HG02840 (cell line): Measurements from ENCODE around the gene LYPD5.
"Not testable (repeated sequence)": the region's sequence is repeated elsewhere in the genome, so short reads cannot be mapped to it uniquely, and the experiment has no call there.

ENCODE experiments used
- ATAC-seq: cut with Tn5 transposase; IDR thresholded peaks from one replicate; pipeline ENCODE4 v1.9.1; 2021; ENCODE audit warnings: mild to moderate bottlenecking, moderate library complexity, moderate number of reproducible peaks; ENCODE audit not compliant: unreplicated experiment, low FRiP score

LYPD5 gene

DNA sequence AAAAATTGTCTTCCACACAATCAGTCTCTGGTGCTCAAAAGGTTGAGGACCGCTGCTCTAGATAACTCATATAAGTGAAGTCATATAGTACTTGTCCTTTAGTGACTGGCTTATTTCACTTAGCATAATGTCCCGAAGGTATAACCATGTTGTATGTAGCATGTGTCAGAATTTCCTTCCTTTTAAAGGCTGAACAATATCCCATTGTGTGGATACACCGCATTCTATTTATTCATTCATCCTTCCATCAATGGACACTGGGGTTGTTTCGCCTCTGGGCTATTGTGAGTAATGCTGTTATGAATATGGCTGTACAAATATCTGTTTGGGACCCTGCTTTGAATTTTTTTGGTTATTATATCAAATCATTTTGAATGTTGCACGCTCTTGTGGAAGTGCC, 4.6 kb upstream of the LYPD5 start:
- ATAC-seq = no peak

DNA sequence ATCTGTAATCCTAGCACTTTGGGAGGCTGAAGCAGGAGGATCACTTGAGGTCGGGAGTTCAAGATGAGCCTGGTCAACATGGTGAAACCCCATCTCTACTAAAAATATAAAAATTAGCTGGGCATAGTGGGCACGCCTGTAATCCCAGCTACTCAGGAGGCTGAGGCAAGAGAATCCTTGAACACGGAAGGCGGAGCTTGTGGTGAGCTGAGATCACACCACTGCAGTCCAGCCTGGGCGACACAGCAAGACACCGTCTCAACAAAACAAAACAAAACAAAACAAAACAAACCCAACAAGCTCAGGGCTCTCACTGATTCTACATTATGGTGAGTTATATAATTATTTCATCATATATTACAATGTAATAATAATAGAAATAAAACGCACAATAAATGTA, 4.2 kb upstream of the LYPD5 start:
- not testable (repeated sequence) for ATAC-seq

GRCh38 chr19:43804432-43804831, 2.2 kb upstream of the LYPD5 start:
- no peak for ATAC-seq

DNA sequence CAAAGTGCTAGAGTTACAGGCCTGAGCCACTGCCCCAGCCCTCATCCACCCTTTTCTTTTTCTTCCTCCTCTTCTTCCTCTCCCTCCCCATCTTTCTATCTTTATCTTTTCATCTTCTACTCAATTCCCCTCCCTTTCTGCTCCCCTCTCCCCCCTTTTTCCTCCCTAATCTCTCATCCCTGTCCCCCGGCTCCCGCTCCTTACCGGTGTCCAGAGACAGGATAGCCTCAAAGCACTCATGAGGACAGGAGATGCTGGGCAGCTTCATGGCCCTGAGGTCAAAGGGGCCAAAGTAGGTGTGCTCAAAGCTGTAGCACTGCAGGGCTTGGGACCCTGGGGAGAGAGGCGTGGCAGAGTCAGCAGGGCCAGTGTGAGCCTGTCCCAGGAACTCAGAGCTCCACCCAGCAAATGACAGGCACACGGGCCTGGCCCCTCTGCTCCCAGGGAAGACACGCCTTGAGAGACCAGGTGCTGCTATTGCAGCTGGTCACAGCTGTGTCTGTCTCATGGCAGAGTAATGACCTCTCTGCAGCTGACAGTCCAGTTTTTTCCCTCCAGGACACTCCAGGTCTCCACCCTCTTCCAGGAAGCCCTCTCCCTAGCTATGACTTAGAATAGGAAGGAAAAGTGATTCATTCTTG, 2.6 kb downstream of the LYPD5 start:
- ATAC-seq = no peak

GRCh38 chr19:43798546-43799409, 3.5 kb downstream of the LYPD5 start:
- ATAC-seq = no peak

DNA sequence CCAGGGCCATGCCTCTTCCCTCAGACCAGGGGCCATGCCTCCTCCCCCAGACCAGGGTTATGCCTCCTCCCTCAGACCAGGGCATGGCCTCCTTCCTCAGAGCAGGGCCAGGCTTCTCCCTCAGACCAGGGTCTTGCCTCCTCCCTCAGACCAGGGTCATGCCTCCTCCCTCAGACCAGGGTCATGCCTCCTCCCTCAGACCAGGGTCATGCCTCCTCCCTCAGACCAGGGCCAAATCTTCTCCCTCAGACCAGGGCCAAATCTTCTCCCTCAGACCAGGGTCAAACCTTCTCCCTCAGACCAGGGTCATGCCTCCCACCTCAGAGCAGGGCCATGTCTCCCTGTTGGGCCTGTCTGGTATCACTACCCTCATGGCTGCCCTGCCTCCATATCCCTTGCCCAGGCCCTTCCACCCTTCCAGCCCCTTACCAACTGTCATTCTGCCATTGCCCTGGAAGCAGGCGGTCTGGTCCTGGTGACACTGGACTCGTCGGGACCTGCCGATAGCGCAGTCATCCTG, 4.2 kb downstream of the LYPD5 start:
- no peak for ATAC-seq

- no peak for ATAC-seq
These were observed 4.7 kb downstream of the LYPD5 start for GRCh38 chr19:43797556-43797955.

DNA sequence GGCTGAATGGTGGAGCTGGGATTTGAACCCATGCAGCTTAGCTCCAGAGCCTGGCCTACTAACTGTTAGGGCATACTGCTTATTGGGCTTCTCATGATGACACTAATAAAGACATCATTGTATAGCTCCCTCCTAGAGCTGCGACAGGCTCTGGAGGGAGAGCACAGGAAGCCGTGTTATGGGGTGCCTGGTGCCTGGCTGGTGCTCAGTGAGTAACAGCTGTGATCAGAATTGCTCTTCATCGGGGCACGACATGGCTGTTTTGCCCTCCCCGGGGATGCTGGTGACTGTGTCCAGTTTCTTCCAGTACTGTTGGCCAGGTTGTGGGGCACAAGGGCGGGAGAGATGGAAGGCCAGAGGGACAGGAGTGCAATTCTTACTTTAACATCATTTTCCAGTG, 5.1 kb downstream of the LYPD5 start:
- no peak for ATAC-seq

- ATAC-seq = no peak
These were observed 11.7 kb downstream of the LYPD5 start for GRCh38 chr19:43790587-43790986.

DNA sequence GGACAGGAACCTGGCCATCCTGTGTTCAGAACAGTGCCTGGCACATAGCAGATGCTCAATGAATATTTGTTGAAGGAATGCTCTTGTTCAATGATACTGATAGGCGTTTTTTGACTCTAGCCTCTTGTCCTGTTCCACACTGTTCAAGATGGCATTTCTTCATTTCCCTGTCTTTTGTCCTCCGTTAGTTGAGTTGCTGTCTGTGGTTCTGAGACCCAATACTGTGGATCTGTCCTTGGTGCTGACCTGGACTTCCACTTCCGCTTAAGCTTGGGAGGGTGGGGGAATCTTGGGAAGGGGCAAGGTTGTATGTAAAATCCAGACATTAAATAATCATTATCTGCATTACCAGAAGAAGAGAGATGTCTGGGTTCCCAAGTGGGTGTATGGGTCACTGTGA, 13.2 kb downstream of the LYPD5 start:
- ATAC-seq = no peak

DNA sequence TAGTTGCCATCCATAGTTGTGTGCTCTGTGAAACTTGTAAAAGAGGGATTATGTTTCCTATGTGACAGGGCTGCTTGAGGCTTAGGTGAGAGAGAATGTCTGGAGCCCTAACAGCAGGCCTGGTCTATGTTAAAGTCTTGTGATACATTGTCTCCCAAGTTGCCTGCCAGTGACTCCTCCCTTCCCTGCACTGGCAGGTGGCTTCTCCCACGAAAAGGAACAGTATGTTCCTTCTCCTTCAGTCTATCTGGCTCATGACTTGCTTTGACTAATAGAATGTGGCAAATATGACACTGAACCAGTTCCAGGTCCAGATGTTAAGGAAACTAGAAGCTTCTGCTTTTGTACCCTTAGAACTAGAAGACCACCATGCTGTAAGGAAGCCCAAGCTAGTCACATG, 15.6 kb downstream of the LYPD5 start:
- ATAC-seq = no peak

- ATAC-seq = no peak
These were observed 17.1 kb downstream of the LYPD5 start for GRCh38 chr19:43784981-43785808.

- no peak for ATAC-seq
These were observed 17.8 kb downstream of the LYPD5 start for GRCh38 chr19:43784241-43784980.

DNA sequence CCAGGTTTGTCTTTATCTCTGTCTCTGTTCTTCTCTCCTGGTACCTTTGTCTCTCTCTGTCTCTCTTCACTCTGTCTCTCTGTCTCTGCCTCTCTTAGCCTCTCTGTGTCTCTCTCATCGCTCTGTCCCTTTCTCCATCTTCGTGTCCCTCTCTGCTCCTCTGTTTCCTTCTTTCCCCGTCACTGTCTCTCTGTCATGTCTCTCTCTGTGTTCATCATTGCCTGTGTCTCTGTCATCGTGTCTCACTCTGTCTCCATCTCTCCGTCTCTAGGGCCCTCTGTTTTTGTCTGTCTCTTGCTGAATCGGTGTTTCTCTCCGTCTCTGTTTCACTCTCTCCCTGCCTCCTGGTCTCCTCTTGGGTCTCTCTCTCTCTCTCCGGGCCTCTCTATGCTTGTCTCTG, 18.6 kb downstream of the LYPD5 start:
- ATAC-seq = no peak

DNA sequence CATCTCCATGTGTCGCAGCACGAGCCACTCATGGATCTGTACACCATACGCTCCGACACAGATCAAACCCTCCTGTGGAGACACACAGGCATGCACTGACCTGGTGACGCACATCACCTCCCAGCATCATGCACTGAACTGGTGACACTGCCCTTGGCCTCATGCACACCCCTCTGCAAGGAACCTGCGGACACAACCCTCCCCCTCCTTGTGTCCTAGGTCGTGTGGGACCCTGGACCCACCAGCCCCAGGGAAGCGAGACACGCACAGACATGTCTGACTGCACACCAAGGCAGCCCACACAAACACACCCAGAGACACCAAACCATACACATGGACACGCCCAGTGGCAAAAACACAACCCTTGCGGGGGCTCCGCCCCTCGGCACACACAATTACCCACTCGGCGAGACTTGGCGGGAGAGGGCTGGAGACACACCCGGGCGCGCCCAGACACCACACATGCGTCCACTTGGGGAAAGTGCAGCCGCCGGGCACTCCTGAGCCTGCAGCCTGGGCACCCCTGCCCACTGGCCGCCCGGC, 19.5 kb downstream of the LYPD5 start:
- no peak for ATAC-seq

DNA sequence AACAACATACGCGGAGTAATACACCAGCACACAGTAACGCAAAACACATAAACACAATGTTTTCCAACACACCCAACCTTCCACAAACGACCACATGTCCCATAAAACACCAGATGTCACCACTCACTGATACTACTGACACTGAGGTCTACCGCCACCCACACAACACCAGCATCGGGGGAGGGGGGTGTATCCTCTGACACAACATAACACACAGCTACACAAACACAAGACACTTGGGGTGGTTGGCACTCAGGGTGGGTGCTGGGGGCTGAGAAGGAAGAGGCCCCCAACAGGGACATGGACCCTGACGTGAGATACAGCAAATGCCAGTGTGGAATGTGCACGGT, 20.0 kb downstream of the LYPD5 start:
- no peak for ATAC-seq

- ATAC-seq = no peak
These were observed 20.5 kb downstream of the LYPD5 start for GRCh38 chr19:43781630-43782310.

DNA sequence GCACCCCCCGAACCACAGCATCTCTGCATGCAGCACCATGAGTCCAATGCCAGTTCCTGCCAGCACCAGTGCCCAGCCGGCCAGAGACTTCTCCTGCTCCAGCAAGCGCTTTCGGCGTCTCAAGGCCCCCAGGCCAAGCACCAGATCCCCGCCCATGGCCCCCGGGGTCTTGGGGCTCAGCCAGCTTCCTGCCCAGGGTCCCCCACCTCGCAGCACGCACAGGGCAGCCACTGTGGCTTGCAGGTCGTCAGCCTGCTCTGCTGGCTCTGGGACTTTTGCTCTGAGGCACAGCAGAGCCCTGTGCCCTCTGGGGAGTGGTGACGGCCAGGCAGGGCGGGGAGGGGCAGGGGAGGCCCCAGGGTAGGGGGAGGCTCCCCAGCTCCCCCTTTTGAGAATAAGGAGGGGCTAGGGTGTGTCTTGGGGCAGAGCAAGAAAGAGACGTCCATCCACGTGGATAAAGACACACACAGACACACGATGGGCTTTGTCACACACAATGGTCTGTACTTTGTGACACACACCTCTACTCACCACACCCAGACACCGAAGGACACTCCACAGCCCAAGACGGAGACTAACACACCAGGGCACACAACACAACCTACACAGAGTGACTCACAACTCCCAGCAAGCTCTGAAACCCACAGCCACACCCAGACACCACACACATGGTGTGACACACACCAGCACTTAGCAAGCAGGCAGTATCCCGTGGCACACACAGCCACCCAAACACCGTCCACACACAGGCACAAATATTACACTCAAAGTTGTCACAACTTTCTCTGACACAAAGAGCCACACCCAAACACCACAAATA, 21.3 kb downstream of the LYPD5 start, which contains the start of gene KCNN4:
Gene KCNN4, minus strand, starts transcription at position 268 of the 820 bp plus-strand sequence. Its CDS starts 112 bp downstream, at position 156.
- ATAC-seq = no peak

GRCh38 chr19:43779820-43780219, 22.4 kb downstream of the LYPD5 start:
- ATAC-seq = no peak
